ENCODE data around the gene RNF25. TPM values are rescaled to one million over a fixed set of nuclear protein-coding genes. Genes with fewer than 3 reads are reported as not detected.

Gene RNF25
- total RNA-seq, 1 donor from 2014 or later: 35.7 TPM

GRCh38 chr2:218680061-218680460 is 8.3 kb upstream of the RNF25 start:
- no peaks in the 10 kb centered on the region for H3K27me3 Mint-ChIP-seq (ENCODE audit: unreplicated experiment)
- no peaks in the 10 kb centered on the region for H3K9me3 Mint-ChIP-seq (ENCODE audit: unreplicated experiment)
- peaks cover 29% of the 10 kb centered on the region for H3K36me3 Mint-ChIP-seq (ENCODE audit: unreplicated experiment)
- no peak overlapping the region for H3K27ac Mint-ChIP-seq (ENCODE audit: unreplicated experiment)
- H3K4me3 Mint-ChIP-seq (ENCODE audit: unreplicated experiment): no peak overlapping the region
- H3K4me1 Mint-ChIP-seq (ENCODE audit: unreplicated experiment): no peaks in the 10 kb centered on the region
- TF ChIP-seq CTCF (IDR thresholded peaks at IDR 0.05): no peak
- DNase-seq (ENCODE audit: extremely low spot score, unreplicated experiment): no peak

GRCh38 chr2:218679119-218679518 is 7.3 kb upstream of the RNF25 start:
- Mint-ChIP-seq H3K27ac (ENCODE audit: unreplicated experiment) (no peak overlapping the region), H3K36me3 (ENCODE audit: unreplicated experiment) (peaks cover 24% of the 10 kb centered on the region), H3K4me3 (ENCODE audit: unreplicated experiment) (no peak overlapping the region), H3K9me3 (ENCODE audit: unreplicated experiment) (no peaks in the 10 kb centered on the region), H3K4me1 (ENCODE audit: unreplicated experiment) (no peaks in the 10 kb centered on the region), H3K27me3 (ENCODE audit: unreplicated experiment) (no peaks in the 10 kb centered on the region)
- no peak for DNase-seq (ENCODE audit: extremely low spot score, unreplicated experiment)
- no peak for TF ChIP-seq CTCF (IDR thresholded peaks at IDR 0.05)

- no peak for DNase-seq (ENCODE audit: extremely low spot score, unreplicated experiment)
- no peaks in the 10 kb centered on the region for H3K27me3 Mint-ChIP-seq (ENCODE audit: unreplicated experiment)
- peaks cover 14% of the 10 kb centered on the region for H3K36me3 Mint-ChIP-seq (ENCODE audit: unreplicated experiment)
- TF ChIP-seq CTCF (IDR thresholded peaks at IDR 0.05): no peak
- no peaks in the 10 kb centered on the region for H3K9me3 Mint-ChIP-seq (ENCODE audit: unreplicated experiment)
- H3K4me1 Mint-ChIP-seq (ENCODE audit: unreplicated experiment): peaks cover 25% of the 10 kb centered on the region
- peak overlapping the region; percentile 99 for H3K27ac Mint-ChIP-seq (ENCODE audit: unreplicated experiment)
- H3K4me3 Mint-ChIP-seq (ENCODE audit: unreplicated experiment): peak overlapping the region; percentile 99
Observed at GRCh38 chr2:218671097-218671653, 627 bp downstream of the RNF25 start.

GRCh38 chr2:218664653-218665052 is 7.1 kb downstream of the RNF25 start:
- Mint-ChIP-seq H3K36me3 (ENCODE audit: unreplicated experiment) (peaks cover 34% of the 10 kb centered on the region), H3K9me3 (ENCODE audit: unreplicated experiment) (no peaks in the 10 kb centered on the region), H3K4me1 (ENCODE audit: unreplicated experiment) (peaks cover 9% of the 10 kb centered on the region), H3K27me3 (ENCODE audit: unreplicated experiment) (no peaks in the 10 kb centered on the region), H3K4me3 (ENCODE audit: unreplicated experiment) (no peak overlapping the region), H3K27ac (ENCODE audit: unreplicated experiment) (no peak overlapping the region)
- no peak for TF ChIP-seq CTCF (IDR thresholded peaks at IDR 0.05)
- no peak for DNase-seq (ENCODE audit: extremely low spot score, unreplicated experiment)

GRCh38 chr2:218663901-218664300 is 7.9 kb downstream of the RNF25 start:
- H3K4me1 Mint-ChIP-seq (ENCODE audit: unreplicated experiment): peaks cover 15% of the 10 kb centered on the region
- no peak overlapping the region for H3K4me3 Mint-ChIP-seq (ENCODE audit: unreplicated experiment)
- no peak for TF ChIP-seq CTCF (IDR thresholded peaks at IDR 0.05)
- no peak overlapping the region for H3K27ac Mint-ChIP-seq (ENCODE audit: unreplicated experiment)
- peaks cover 34% of the 10 kb centered on the region for H3K36me3 Mint-ChIP-seq (ENCODE audit: unreplicated experiment)
- no peaks in the 10 kb centered on the region for H3K27me3 Mint-ChIP-seq (ENCODE audit: unreplicated experiment)
- DNase-seq (ENCODE audit: extremely low spot score, unreplicated experiment): no peak
- H3K9me3 Mint-ChIP-seq (ENCODE audit: unreplicated experiment): no peaks in the 10 kb centered on the region

All from osteocyte (in vitro differentiated cells).